ENCODE measurements around the gene EXOC7. TPM values are rescaled to one million over a fixed set of nuclear protein-coding genes. Genes with fewer than 3 reads are reported as not detected.

The EXOC7 gene
- total RNA-seq, 1 experiment from 2014 or later = 160 TPM

DNA sequence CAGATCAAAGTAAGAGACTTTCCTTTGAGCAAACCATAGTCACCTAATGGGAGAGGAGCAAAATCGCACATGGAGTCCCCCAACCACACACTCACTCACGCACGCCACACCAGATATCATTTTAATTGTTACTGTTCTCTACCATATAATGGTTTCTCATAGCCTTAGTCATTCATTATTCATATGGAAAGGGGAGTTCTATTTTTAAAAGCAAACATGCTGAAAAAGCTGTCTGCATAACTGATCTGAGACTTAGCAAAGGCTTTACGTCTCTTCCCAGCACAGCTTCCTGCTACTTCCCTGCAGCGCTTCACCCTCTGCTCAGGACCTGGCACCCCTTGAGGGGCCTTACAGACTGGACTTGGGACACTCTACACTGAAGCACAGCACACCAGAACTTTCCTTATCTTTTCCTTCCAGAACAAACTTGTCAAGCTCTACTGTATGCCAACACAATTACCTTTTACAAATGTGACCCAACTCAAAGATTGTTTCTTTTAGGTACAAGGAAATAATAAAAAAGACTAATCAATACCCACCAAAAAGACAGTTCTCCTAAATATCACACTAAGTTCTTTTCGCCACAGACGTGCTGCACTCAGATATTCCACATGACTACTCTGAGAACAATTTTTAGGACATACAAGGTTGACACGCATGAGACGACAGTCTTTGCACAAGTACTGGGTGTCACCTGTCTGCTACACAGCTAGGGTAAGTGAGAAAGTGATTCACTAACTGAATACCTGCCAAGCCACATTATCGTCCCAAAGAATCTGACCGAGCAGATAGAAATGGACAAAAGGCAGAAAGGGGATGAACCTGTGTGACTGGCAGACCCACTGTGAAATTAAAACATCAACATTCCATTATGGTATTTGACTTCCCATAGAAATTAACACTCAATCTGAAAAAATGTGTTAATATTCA is 52.8 kb downstream of the EXOC7 start:
- Histone ChIP-seq H3K27ac (ENCODE audit: insufficient read length, low read depth, low read length) (no peak overlapping the region), H3K4ac (ENCODE audit: low read depth, low read length) (no peak overlapping the region), H3K23me2 (ENCODE audit: insufficient read length, low read depth, low read length, poor library complexity, severe bottlenecking) (no peaks in the 10 kb centered on the region), H2AK5ac (ENCODE audit: insufficient read length, low read length) (no peak overlapping the region), H4K91ac (ENCODE audit: insufficient read length, low read depth, low read length) (no peak overlapping the region), H2BK5ac (ENCODE audit: insufficient read length, low read length) (no peak overlapping the region), H2BK120ac (ENCODE audit: low read depth, low read length, poor library complexity, severe bottlenecking) (no peak overlapping the region), H3K79me1 (ENCODE audit: insufficient read depth, low read depth, low read length, poor library complexity, severe bottlenecking) (no peaks in the 10 kb centered on the region), H3K56ac (ENCODE audit: insufficient read length, low read depth, low read length) (no peak overlapping the region), H3K27me3 (ENCODE audit: insufficient read depth, low read length) (no peaks in the 10 kb centered on the region), H4K5ac (ENCODE audit: insufficient read length, low read depth, low read length) (no peak overlapping the region), H3K18ac (ENCODE audit: insufficient read length, low read depth, low read length) (no peak overlapping the region), H2AFZ (ENCODE audit: low read length) (no peak overlapping the region), H3K4me2 (ENCODE audit: insufficient read depth, insufficient read length, low read length) (no peak overlapping the region), H3K23ac (ENCODE audit: insufficient read length, low read depth, low read length) (no peak overlapping the region), H2BK15ac (ENCODE audit: low read depth, low read length) (no peak overlapping the region), H3K9ac (ENCODE audit: extremely low read depth, insufficient read length, low read length) (no peak overlapping the region), H4K20me1 (ENCODE audit: control insufficient read depth, insufficient read depth, insufficient read length) (no peaks in the 10 kb centered on the region), H3K9me3 (ENCODE audit: control insufficient read depth, low read depth, low read length) (no peaks in the 10 kb centered on the region), H3K79me2 (ENCODE audit: insufficient read depth, low read length) (no peaks in the 10 kb centered on the region), H3K4me1 (ENCODE audit: insufficient read depth, low read length) (no peaks in the 10 kb centered on the region), H3K14ac (ENCODE audit: insufficient read depth, low read length) (no peak overlapping the region), H2BK12ac (ENCODE audit: insufficient read length, low read depth, low read length) (no peak overlapping the region), H4K8ac (replicated peaks; ENCODE audit: insufficient read length, low read depth, low read length) (no peak overlapping the region), H3T11ph (ENCODE audit: low read length) (no peak overlapping the region), H2BK20ac (ENCODE audit: low read depth, low read length, poor library complexity, severe bottlenecking) (no peak overlapping the region)
- Mint-ChIP-seq H3K4me3 (no peak overlapping the region), H3K36me3 (ENCODE audit: insufficient read depth in 1 of 3, low read depth in 3 of 3) (peaks cover 34 to 76% (median 70%) of the 10 kb centered on the region in 3 experiments; a peak in 6 of 7 replicates), H3K27ac (peak overlapping the region in 2 of 3 experiments; percentile 48 to 63; a peak in 3 of 7 replicates), H3K9me3 (no peaks in the 10 kb centered on the region), H3K4me1 (peaks cover 3 to 15% of the 10 kb centered on the region in 2 experiments), H3K27me3 (ENCODE audit: low read depth) (no peaks in the 10 kb centered on the region)
- DNase-seq = no peak
- TF ChIP-seq, protein P1, sequence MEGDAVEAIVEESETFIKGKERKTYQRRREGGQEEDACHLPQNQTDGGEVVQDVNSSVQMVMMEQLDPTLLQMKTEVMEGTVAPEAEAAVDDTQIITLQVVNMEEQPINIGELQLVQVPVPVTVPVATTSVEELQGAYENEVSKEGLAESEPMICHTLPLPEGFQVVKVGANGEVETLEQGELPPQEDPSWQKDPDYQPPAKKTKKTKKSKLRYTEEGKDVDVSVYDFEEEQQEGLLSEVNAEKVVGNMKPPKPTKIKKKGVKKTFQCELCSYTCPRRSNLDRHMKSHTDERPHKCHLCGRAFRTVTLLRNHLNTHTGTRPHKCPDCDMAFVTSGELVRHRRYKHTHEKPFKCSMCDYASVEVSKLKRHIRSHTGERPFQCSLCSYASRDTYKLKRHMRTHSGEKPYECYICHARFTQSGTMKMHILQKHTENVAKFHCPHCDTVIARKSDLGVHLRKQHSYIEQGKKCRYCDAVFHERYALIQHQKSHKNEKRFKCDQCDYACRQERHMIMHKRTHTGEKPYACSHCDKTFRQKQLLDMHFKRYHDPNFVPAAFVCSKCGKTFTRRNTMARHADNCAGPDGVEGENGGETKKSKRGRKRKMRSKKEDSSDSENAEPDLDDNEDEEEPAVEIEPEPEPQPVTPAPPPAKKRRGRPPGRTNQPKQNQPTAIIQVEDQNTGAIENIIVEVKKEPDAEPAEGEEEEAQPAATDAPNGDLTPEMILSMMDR (conservative IDR thresholded peaks at IDR 0.05) = no peak
- WGBS (ENCODE audit: extremely low coverage, insufficient read length, low lambda C conversion rate) = no CpG with 5 or more reads among the region's 11 CpGs
